Smooth muscle cell (in vitro differentiated cells): Measurements from ENCODE around the gene AZIN2. TPM values are rescaled to one million over a fixed set of nuclear protein-coding genes. Genes with fewer than 3 reads are reported as not detected.

Experiments used
- DNase-seq: peaks from one replicate; lab custom pipeline; 2025; ENCODE audit not compliant: unreplicated experiment; lab: John Stamatoyannopoulos, UW
- H2AFZ ChIP-seq: fragments of 200-600 bp; sonication (generic); 2 replicates; pipeline ENCODE4 v1.6.0; 2016; ENCODE audit warnings: antibody characterized with exemption, low read depth, mild to moderate bottlenecking
- H3F3A ChIP-seq: fragments of 200-600 bp; sonication (generic); 2 replicates; pipeline ENCODE4 v1.6.0; 2017; ENCODE audit warnings: antibody characterized with exemption, low read depth
- H3K27ac ChIP-seq: fragments of 200-600 bp; sonication (generic); 2 replicates; pipeline ENCODE4 v1.5.1; 2016; ENCODE audit warnings: low read depth, mild to moderate bottlenecking
- H3K27me3 ChIP-seq: fragments of 200-600 bp; sonication (generic); 2 replicates; pipeline ENCODE4 v1.6.1; 2016; ENCODE audit warnings: low read depth, mild to moderate bottlenecking
- H3K36me3 ChIP-seq: fragments of 200-600 bp; sonication (generic); 2 replicates; pipeline ENCODE4 v1.5.1; 2016; ENCODE audit warnings: low read depth
- H3K4me1 ChIP-seq: fragments of 200-600 bp; sonication (generic); 2 replicates; pipeline ENCODE4 v1.5.1; 2016; ENCODE audit warnings: low read depth
- H3K4me2 ChIP-seq: fragments of 200-600 bp; sonication (generic); 2 replicates; pipeline ENCODE4 v1.6.0; 2016; ENCODE audit warnings: mild to moderate bottlenecking
- H3K4me3 ChIP-seq: fragments of 200-600 bp; sonication (generic); 2 replicates; pipeline ENCODE4 v1.5.1; 2016; ENCODE audit warnings: mild to moderate bottlenecking
- H3K79me2 ChIP-seq: fragments of 200-600 bp; sonication (generic); 2 replicates; pipeline ENCODE4 v1.6.0; 2016; ENCODE audit warnings: low read depth, mild to moderate bottlenecking
- H3K9ac ChIP-seq: fragments of 200-600 bp; sonication (generic); 2 replicates; pipeline ENCODE4 v1.6.0; 2016; ENCODE audit warnings: low read depth
- H3K9me3 ChIP-seq: fragments of 200-600 bp; sonication (generic); replicated peaks from 2 replicates; pipeline ENCODE4 v1.5.1; 2016; ENCODE audit warnings: low read depth
- H4K20me1 ChIP-seq: fragments of 200-600 bp; sonication (generic); 2 replicates; pipeline ENCODE4 v1.6.0; 2016; ENCODE audit warnings: low read depth
- CTCF ChIP-seq: fragments of 200-600 bp; sonication (generic); IDR thresholded peaks from 2 replicates; pipeline ENCODE4 v1.5.1; 2017; ENCODE audit warnings: borderline replicate concordance, mild to moderate bottlenecking, antibody characterized with exemption; ENCODE audit not compliant: insufficient read depth, poor library complexity, severe bottlenecking
- WGBS: methylation state at CpG from one replicate; pipeline ENCODE4 v1.1.7; 2016; ENCODE audit warnings: low lambda C conversion rate; 5-methylcytosine and 5-hydroxymethylcytosine counted together
- polyA plus RNA-seq: library from polyadenylated mRNA; unstranded; fragments of >200 nt; fragmentation: Nextera tagmentation; extraction: Ambion mirVana; gene quantifications from 2 replicates; pipeline ENCODE4 v1.2.1, GENCODE V29; 2016
- total RNA-seq: library from RNA; depleted of rRNA; stranded (reverse); fragments of >200 nt; gene quantifications from 2 replicates; pipeline ENCODE4 v1.2.3, GENCODE V29; 2014

Gene AZIN2
- total and polyA plus RNA-seq, 2 experiments from 2014 or later: 7.9 to 33.5 TPM

- no peaks in the 10 kb centered on the region for H3K36me3 ChIP-seq
- H3K27me3 ChIP-seq: no peaks in the 10 kb centered on the region
- no peak overlapping the region for H3K9ac ChIP-seq
- no peak overlapping the region for H3K27ac ChIP-seq
- no peaks in the 10 kb centered on the region for H4K20me1 ChIP-seq
- 47% methylated on average over 8 of the region's 8 CpGs for WGBS
- no peak overlapping the region for H3K4me3 ChIP-seq
- DNase-seq: no peak
- peak; percentile 42 for TF ChIP-seq CTCF
- peaks cover 8% of the 10 kb centered on the region for H3K4me1 ChIP-seq
- H3K79me2 ChIP-seq: no peaks in the 10 kb centered on the region
- no peaks in the 10 kb centered on the region for H3K9me3 ChIP-seq
- H3K4me2 ChIP-seq: no peak overlapping the region
- no peak overlapping the region for H2AFZ ChIP-seq
- no peaks in the 10 kb centered on the region for H3F3A ChIP-seq
Measured at GRCh38 chr1:33137800-33138199, 56.8 kb downstream of the AZIN2 start.

DNA sequence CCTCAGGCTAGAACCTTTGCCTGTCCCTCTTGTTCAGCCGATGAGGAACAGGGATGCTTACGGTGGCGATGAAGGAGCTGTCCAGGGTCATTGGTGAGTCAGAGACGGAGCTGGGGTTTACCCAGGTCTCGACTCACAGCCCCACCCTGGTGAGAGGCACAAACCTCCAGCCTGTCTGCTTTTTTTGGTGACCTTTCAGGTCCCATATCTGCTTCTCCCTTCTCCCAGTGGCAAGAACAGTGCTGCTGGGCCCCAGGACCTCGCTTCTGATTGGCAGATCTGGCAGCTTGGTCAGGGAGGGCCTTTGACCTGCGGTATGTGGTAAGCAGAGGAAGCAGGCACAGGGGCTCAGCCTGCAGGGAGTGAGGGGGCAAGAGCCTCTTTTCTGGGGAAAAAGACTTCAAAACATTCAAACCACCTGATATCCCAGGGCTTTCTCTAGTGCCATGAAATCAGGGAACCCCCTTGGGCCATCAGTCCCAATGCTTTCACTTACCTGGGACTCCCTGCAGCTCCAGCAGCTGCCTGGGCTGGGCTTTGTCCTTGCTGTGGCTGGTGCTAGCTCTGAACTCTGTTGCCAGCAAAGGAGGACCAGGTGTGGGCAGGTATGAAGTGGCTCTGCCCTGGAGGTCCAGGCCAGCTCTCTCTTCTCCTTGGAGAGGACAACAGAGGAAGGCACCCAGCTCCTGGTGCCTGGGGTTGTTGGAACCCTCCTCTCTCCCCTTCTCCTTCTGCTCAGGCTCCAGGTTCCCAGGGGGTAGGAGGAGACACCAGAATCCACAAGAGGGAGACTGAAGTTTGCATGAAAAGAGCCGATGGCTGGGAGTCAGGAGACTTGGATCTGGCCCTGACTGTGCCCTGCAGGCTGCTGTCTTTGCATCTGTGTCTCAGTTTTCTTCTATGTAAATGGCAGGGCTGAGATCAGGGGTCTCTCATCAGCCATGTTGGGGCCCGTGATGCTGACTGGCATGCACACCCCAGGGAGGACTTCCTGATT, 59.5 kb downstream of the AZIN2 start:
- Histone ChIP-seq H3K9ac (no peak overlapping the region), H3K27ac (no peak overlapping the region), H3K27me3 (no peaks in the 10 kb centered on the region), H3K4me1 (peaks cover 19% of the 10 kb centered on the region), H3K4me2 (no peak overlapping the region), H4K20me1 (no peaks in the 10 kb centered on the region), H3F3A (no peaks in the 10 kb centered on the region), H3K4me3 (no peak overlapping the region), H2AFZ (no peak overlapping the region), H3K9me3 (no peaks in the 10 kb centered on the region), H3K79me2 (no peaks in the 10 kb centered on the region), H3K36me3 (no peaks in the 10 kb centered on the region)
- 28% methylated on average over 9 of the region's 9 CpGs for WGBS
- no peak for DNase-seq
- TF ChIP-seq CTCF: no peak

- Histone ChIP-seq H3K27me3 (no peaks in the 10 kb centered on the region), H2AFZ (no peak overlapping the region), H3K27ac (no peak overlapping the region), H3F3A (no peaks in the 10 kb centered on the region), H3K36me3 (no peaks in the 10 kb centered on the region), H3K9ac (no peak overlapping the region), H3K4me2 (no peak overlapping the region), H3K79me2 (no peaks in the 10 kb centered on the region), H3K9me3 (no peaks in the 10 kb centered on the region), H3K4me3 (no peak overlapping the region), H3K4me1 (peaks cover 19% of the 10 kb centered on the region), H4K20me1 (no peaks in the 10 kb centered on the region)
- TF ChIP-seq CTCF: no peak
- 85% methylated on average over 2 of the region's 2 CpGs for WGBS
- DNase-seq: no peak
Measured at GRCh38 chr1:33141216-33141615, 60.3 kb downstream of the AZIN2 start.
